Mesodermal cell (in vitro differentiated cells): ENCODE measurements around the gene PIH1D1.

ENCODE experiments used
- H3K27ac ChIP-seq: 2 replicates; pipeline ENCODE4 v1.7.0; 2013; ENCODE audit warnings: mild to moderate bottlenecking, low read depth, low read length, moderate library complexity; ENCODE audit not compliant: severe bottlenecking
- H3K36me3 ChIP-seq: 2 replicates; pipeline ENCODE4 v1.7.1; 2013; ENCODE audit warnings: mild to moderate bottlenecking, low read length, moderate library complexity; ENCODE audit not compliant: control insufficient read depth, insufficient read depth
- H3K4me1 ChIP-seq: one replicate; pipeline ENCODE4 v1.7.1; 2013; ENCODE audit warnings: mild to moderate bottlenecking, low read length; ENCODE audit not compliant: insufficient read depth, control insufficient read depth, poor library complexity, severe bottlenecking
- H3K4me3 ChIP-seq: 2 replicates; pipeline ENCODE4 v1.7.0; 2013; ENCODE audit warnings: low read length, control low read depth, mild to moderate bottlenecking; ENCODE audit not compliant: insufficient read depth, poor library complexity, severe bottlenecking; ENCODE audit errors: extremely low read depth
- H3K9me3 ChIP-seq: 2 replicates; pipeline ENCODE4 v1.7.1; 2013; ENCODE audit warnings: mild to moderate bottlenecking, low read length, moderate library complexity; ENCODE audit not compliant: control insufficient read depth
- WGBS, 2 experiments: methylation state at CpG; one replicate each; pipeline ENCODE4 v1.1.5; 2013; ENCODE audit warnings: missing lambda C conversion rate in 2 of 2; ENCODE audit not compliant: insufficient coverage in 2 of 2; 5-methylcytosine and 5-hydroxymethylcytosine counted together

Gene PIH1D1

DNA sequence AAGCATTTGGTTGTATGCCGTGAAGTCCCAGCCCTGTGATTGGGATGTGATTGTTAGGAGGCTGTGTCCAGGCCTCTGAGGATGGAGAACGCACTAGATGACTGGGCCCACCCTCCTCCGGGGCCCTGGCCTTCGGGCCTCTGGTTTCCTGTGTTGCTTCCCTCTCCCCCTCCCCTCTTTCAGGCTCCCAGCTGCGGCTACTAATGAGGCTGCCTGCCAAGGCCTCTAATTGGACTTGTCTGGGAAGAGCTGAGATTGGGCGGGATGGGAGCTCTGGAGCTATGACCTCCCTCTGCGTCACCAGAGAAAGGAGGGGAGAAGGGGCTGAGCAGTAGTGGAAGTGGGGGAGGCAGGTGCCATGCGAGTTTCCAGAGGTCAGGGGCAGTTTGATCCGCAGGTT is 38.3 kb downstream of the PIH1D1 start:
- no peak overlapping the region for H3K4me3 ChIP-seq
- no peaks in the 10 kb centered on the region for H3K9me3 ChIP-seq
- H3K36me3 ChIP-seq: no peaks in the 10 kb centered on the region
- no peak overlapping the region for H3K27ac ChIP-seq
- H3K4me1 ChIP-seq: peaks cover 10% of the 10 kb centered on the region
- 67 to 89% methylated on average over 3 to 8 of the region's 9 CpGs for WGBS, 2 experiments

DNA sequence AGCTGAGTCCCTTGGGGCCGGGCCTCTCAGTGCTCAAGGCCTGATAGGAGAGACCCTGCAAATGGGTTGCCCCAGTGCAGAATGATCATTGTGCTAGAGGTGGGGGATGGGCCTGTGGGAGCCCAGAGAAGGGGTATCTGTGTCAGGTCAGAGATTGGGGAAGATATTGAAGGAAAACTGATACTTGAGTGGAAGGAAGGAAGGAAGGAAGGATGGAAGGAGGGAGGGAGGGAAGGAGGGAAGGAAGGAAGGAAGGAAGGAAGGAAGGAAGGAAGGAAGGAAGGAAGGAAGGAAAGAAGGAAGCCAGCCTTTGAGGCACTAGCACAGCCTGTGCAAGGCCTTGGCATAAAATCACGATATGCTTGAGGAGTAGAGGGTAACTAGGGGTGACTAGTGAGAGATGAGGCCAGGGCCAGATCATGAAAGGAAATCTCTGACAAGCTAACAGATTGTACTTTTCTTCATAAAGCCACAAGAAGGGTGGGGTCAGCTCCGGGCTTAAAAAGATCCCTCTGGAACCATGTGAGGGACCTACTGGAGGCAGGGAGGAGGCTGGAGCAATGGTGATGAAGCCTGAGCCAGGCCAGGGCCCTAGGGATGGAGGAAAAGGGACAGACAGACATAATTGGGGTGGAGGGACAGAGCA is 39.8 kb downstream of the PIH1D1 start:
- peaks cover 10% of the 10 kb centered on the region for H3K4me1 ChIP-seq
- WGBS, 2 experiments: 73 to 89% methylated on average over 2 to 3 of the region's 3 CpGs
- H3K36me3 ChIP-seq: no peaks in the 10 kb centered on the region
- no peak overlapping the region for H3K4me3 ChIP-seq
- no peak overlapping the region for H3K27ac ChIP-seq
- H3K9me3 ChIP-seq: no peaks in the 10 kb centered on the region

DNA sequence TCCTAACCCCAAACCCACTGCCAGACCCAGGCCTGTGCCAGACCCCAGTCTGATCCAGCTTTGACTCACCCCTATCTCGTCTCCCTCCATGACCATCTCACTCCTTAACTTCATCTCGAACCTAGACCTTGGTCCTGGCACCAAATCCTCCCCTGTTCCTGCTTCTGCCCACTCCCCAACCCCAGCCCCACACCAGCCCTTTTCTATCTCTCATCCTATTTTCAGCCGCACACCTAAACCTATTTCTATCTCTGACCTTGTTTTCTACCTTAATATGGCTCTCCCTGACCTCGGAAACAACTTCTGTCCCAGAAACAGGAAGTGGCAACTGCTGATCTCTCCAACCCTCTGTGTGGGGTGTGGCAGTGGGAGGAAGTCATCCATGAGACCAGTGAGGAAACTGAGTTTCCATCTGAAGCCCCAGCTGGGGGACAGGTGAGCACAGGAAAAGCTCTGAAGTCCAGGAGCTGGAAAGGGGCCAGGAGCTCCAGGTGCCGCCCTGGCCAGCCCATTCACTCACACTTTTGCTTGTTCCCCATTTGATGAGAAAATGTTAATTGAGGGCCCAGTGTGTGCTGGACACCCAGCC is 42.1 kb downstream of the PIH1D1 start:
- H3K9me3 ChIP-seq: no peaks in the 10 kb centered on the region
- H3K4me1 ChIP-seq: peaks cover 10% of the 10 kb centered on the region
- H3K27ac ChIP-seq: no peak overlapping the region
- no peaks in the 10 kb centered on the region for H3K36me3 ChIP-seq
- no peak overlapping the region for H3K4me3 ChIP-seq
- WGBS, 2 experiments: 83 to 96% methylated on average over 3 to 5 of the region's 5 CpGs

DNA sequence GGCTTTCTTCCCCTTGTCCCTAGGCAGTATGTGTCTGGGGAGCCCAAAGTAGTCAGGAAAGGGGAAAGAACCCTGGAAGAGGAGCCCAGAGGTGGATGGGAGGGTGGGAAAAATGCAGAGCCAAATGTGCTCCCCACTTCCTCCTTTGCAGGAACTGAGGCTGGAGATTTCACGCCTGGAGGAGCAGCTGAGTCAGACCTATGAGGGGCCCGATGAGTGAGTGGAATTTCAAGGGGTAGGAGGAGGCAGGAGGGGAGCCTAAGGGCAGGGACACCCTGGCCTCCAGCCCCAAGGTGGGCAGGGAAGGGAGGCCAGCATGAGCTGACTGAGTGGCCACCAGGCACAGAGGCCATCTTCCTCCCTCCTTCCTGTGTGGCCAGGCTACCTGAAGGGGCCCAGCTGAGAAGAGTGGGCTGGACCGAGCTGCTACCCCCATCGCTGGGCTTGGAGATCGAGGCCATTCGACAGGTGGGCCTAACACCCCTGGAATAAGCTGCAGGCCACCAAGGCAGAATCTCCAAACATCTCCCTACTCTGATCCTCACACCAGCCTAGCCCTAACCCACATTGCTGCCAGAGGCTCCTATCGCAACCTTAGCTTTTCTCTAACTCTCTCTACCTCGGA is 42.7 kb downstream of the PIH1D1 start:
- H3K4me1 ChIP-seq: peaks cover 10% of the 10 kb centered on the region
- WGBS, 2 experiments: 90 to 93% methylated on average over 8 of the region's 8 CpGs

DNA sequence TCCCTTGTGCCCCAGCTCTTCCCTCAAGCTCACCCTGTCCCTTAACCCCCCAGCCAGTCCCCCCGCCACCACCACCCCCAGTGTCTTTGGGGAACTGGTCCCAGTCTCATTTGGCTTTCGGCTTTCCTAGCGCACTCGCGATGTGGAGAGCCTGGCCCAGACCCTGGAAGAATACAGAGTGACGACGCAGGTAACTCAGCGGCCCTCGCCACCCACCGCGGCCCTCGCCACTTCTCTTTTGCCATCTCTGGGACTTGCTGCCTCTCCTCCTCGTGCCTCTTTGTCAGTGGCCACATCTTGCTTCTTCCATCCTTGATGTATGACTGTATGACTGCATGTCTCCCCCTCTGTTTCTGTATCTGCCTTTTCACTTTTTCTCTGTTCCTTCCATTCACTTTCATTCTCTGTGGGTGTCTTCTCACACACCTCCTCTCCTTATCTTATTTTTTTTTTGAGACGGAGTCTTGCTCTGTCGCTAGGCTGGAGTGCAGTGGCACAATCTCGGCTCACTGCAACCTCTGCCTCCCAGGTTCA is 44.1 kb downstream of the PIH1D1 start:
- 95% methylated on average over 13 to 15 of the region's 16 CpGs for WGBS, 2 experiments
- Histone ChIP-seq H3K36me3 (no peaks in the 10 kb centered on the region), H3K4me3 (no peak overlapping the region), H3K9me3 (no peaks in the 10 kb centered on the region), H3K4me1 (peaks cover 8% of the 10 kb centered on the region), H3K27ac (no peak overlapping the region)

More for the DNA sequence above, 42.7 kb downstream of the PIH1D1 start:
- Histone ChIP-seq H3K27ac (no peak overlapping the region), H3K36me3 (no peaks in the 10 kb centered on the region), H3K9me3 (no peaks in the 10 kb centered on the region), H3K4me3 (no peak overlapping the region)

DNA sequence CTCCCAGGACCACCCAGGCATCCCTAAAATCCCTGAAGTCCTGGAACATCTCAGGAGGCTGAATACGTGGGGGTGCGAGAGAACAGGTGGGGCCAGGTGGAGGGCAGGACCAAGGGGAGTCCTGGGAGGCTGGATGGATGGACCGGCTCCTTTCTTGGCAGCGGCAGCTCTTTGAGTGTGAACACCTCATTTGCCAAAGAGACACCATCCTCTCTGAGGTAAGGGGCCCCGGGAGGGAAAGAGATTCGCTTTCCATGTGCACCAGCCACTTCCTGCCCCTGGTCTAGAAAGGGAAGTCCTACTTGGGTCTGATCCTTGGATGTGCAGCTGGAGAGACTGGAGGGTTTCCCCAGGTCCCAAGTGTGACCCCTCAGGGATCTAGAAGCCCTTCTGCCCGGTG is 44.5 kb downstream of the PIH1D1 start:
- WGBS, 2 experiments: 90 to 100% methylated on average over 4 to 6 of the region's 7 CpGs
- H3K27ac ChIP-seq: no peak overlapping the region
- no peak overlapping the region for H3K4me3 ChIP-seq
- H3K4me1 ChIP-seq: peaks cover 8% of the 10 kb centered on the region
- no peaks in the 10 kb centered on the region for H3K9me3 ChIP-seq
- no peaks in the 10 kb centered on the region for H3K36me3 ChIP-seq

DNA sequence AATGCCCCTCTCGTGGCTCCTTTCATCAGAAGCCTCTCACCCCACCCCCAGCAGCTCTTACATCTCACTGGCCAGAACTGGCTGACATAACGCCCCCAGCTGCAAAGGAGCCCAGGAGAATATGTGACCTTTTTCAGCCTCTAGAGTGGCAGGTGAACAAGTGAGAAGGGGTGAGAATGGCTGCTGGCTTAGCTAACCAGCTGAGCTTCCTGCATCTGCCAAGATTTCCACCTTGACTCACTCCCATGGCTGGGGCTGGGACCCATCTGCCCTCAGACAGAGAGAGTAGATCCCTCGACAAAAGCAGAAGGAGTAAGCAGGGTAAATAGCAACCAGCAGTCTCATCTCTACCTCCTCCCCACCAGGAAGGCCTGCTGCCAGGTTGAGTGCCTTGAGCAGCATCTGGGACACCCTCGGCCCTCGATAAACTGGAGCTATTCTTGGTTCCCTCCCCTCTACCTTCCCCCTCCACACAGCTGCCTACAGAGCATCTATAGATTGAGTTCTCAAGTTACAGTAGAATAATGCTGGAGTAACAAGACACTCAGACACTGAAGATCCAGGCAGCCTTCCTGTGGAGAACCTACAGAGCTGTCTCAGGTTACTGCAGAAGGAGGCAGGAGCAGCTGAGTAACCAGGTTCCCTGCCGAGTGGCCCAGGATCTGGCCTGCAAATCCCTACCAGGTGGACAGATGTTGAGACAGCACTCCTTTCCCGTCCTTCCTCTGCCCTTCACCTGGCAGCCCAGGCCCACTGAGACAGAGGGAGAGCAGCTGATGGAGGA is 48.0 kb downstream of the PIH1D1 start:
- no peak overlapping the region for H3K27ac ChIP-seq
- WGBS, 2 experiments: 22 to 27% methylated on average over 1 to 3 of the region's 7 CpGs

DNA sequence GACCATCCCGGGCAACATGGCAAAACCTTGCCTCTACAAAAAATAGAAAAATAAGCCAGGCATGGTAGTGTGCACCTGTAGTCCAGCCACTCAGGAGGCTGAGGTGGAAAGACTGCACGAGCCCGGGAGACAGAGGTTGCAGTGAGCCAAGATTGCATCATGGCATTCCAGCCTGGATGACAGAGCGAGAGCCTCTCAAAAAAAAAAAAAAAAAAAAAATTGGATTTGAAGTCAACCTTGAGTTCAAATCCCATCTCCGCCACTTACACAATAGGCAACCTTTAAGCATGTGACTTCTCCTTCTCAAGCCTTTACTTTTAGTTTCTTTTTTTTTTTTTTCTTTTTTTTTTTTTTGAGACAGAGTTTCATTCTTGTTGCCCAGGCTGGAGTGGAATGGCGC is 51.6 kb downstream of the PIH1D1 start:
- Histone ChIP-seq H3K27ac (no peak overlapping the region), H3K4me1 (no peaks in the 10 kb centered on the region), H3K9me3 (no peaks in the 10 kb centered on the region), H3K36me3 (no peaks in the 10 kb centered on the region), H3K4me3 (no peak overlapping the region)
- 92 to 97% methylated on average over 2 to 3 of the region's 6 CpGs for WGBS, 2 experiments

More for the DNA sequence above, 48.0 kb downstream of the PIH1D1 start:
- Histone ChIP-seq H3K36me3 (no peaks in the 10 kb centered on the region), H3K9me3 (no peaks in the 10 kb centered on the region), H3K4me3 (no peak overlapping the region), H3K4me1 (no peaks in the 10 kb centered on the region)

DNA sequence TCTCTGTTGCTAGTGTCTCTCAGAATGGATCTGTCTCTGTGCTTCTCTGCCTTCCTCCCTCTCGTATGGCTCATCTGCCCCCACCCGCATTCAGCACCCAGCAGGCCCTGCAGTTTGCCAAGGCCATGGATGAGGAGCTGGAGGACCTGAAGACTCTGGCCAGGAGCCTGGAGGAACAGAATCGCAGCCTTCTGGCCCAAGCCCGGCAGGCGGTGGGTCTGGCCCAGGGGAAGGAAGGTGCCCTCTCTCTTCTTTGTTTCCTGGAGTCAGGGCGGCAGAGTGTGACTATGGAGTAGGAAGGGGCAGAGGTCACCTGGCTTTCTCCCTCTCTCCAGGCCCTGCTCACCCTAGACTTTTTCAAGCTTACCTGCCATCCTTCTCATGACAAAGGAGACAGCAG is 52.7 kb downstream of the PIH1D1 start:
- 95 to 100% methylated on average over 2 to 5 of the region's 6 CpGs for WGBS, 2 experiments
- Histone ChIP-seq H3K9me3 (no peaks in the 10 kb centered on the region), H3K4me3 (no peak overlapping the region), H3K27ac (no peak overlapping the region), H3K36me3 (no peaks in the 10 kb centered on the region), H3K4me1 (no peaks in the 10 kb centered on the region)

DNA sequence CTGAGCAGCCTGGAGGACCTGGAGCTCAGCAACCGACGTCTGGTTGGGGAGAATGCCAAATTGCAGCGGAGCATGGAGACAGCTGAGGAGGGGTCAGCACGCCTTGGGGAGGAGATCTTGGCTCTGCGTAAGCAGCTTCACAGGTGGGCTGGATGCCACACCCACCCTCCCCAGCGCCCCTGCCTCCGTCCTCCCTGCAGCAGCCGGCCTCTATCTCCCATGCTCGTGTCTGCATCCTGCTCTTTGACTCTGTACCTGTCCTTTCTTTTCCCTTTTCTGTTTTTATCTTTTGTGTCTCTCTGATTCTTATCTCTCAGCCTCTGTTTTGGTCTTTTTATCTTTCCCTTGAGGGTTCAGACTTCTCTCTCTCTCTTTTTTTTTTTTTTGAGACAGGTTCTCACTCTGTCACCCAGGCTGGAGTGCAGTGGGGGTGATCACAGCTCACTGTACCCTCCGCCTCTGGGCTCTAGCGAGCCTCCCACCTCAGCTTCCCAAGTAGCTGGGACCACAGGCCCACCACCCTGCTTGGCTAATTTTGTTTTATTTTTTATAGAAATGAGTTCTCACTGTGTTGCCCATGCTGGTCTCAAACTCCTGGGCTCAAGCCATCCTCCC is 53.5 kb downstream of the PIH1D1 start:
- no peaks in the 10 kb centered on the region for H3K9me3 ChIP-seq
- H3K36me3 ChIP-seq: no peaks in the 10 kb centered on the region
- H3K4me1 ChIP-seq: no peaks in the 10 kb centered on the region
- 66 to 82% methylated on average over 4 to 9 of the region's 11 CpGs for WGBS, 2 experiments
- H3K27ac ChIP-seq: no peak overlapping the region
- H3K4me3 ChIP-seq: no peak overlapping the region
